ENCODE measurements around the gene SEC24A. TPM values are rescaled to one million over a fixed set of nuclear protein-coding genes. Genes with fewer than 3 reads are reported as not detected.

The SEC24A gene
- total RNA-seq, 1 experiment from 2014 or later = 22.0 TPM

GRCh38 chr5:134769206-134769605 lies 120.6 kb downstream of the SEC24A start:
- no peak for DNase-seq (ENCODE audit: low spot score)
- ChIA-PET POLR2A (ENCODE audit: low non-redundant PET) (no interaction called here), CTCF (no interaction called here)
- intact Hi-C loops (cut with micrococcal nuclease; ENCODE audit: unreplicated experiment) = no loop called here
- Histone ChIP-seq H3K27ac (ENCODE audit: low read depth, low read length, poor library complexity, severe bottlenecking) (no peak overlapping the region), H3K4me1 (ENCODE audit: insufficient read depth, low read length, poor library complexity, severe bottlenecking) (no peaks in the 10 kb centered on the region), H3K9me3 (ENCODE audit: low read depth, low read length, poor library complexity, severe bottlenecking) (no peaks in the 10 kb centered on the region), H3K4me3 (ENCODE audit: low read depth, low read length, poor library complexity, severe bottlenecking) (no peak overlapping the region), H3K36me3 (ENCODE audit: insufficient read depth, low read length, poor library complexity, severe bottlenecking) (peaks cover 86% of the 10 kb centered on the region), H3K27me3 (replicated peaks; ENCODE audit: insufficient read depth, low read depth, low read length, poor library complexity) (no peaks in the 10 kb centered on the region)
- BruUV-seq (replicated peaks) = no TSS peak
- TF ChIP-seq EZH2 (IDR thresholded peaks at IDR 0.05; ENCODE audit: borderline replicate concordance, low read depth, low read length, poor library complexity, severe bottlenecking) (no peak), CTCF (conservative IDR thresholded peaks at IDR 0.05; ENCODE audit: low read depth, low read length) (no peak)

DNA sequence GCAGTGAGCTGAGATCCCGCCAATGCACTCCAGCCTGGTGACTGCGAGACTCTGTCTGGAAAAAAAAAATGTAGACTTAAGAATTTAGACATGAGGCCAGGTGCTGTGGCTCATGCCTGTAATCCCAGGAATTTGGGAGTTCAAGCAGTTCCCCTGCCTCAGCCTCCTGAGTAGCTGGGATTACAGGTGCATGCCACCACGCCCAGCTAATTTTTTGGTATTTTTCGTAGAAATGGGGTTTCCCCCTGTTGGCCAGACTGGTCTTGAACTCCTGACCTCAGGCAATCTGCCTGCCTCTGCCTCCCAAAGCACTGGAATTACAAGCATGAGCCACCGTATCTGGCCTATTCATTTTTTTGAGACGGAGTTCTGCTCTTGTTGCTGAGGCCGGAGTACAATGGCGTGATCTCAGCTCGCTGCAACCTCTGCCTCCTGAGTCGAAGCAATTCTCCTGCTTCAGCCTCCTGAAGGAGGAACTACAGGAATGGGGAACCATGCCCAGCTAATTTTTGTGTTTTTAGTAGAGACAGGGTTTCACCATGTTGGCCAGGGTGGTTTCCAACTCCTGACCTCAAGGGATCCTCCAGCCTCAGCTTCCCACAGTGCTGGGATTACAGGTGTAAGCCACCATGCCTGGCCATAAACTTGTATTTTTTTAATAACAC lies 124.0 kb downstream of the SEC24A start:
- no peak overlapping the region for H3K27ac ChIP-seq (ENCODE audit: low read depth, low read length, poor library complexity, severe bottlenecking)
- H3K9me3 ChIP-seq (ENCODE audit: low read depth, low read length, poor library complexity, severe bottlenecking) = no peaks in the 10 kb centered on the region
- no peaks in the 10 kb centered on the region for H3K27me3 ChIP-seq (replicated peaks; ENCODE audit: insufficient read depth, low read depth, low read length, poor library complexity)
- POLR2A ChIA-PET (ENCODE audit: low non-redundant PET) = interaction anchor here (0.8 kb wide), 1 partner anchor 1424 kb away, joined by 3 read pairs; no protein-coding TSS in a partner anchor
- no peaks in the 10 kb centered on the region for H3K4me1 ChIP-seq (ENCODE audit: insufficient read depth, low read length, poor library complexity, severe bottlenecking)
- no peak overlapping the region for H3K4me3 ChIP-seq (ENCODE audit: low read depth, low read length, poor library complexity, severe bottlenecking)
- no peak for DNase-seq (ENCODE audit: low spot score)
- intact Hi-C loops (cut with micrococcal nuclease; ENCODE audit: unreplicated experiment) = no loop called here
- CTCF ChIA-PET = no interaction called here
- TF ChIP-seq CTCF (conservative IDR thresholded peaks at IDR 0.05; ENCODE audit: low read depth, low read length) (no peak), EZH2 (IDR thresholded peaks at IDR 0.05; ENCODE audit: borderline replicate concordance, low read depth, low read length, poor library complexity, severe bottlenecking) (no peak)
- BruUV-seq (replicated peaks) = no TSS peak
- peaks cover 81% of the 10 kb centered on the region for H3K36me3 ChIP-seq (ENCODE audit: insufficient read depth, low read length, poor library complexity, severe bottlenecking)

GRCh38 chr5:134777366-134777765 lies 128.8 kb downstream of the SEC24A start:
- Histone ChIP-seq H3K27ac (ENCODE audit: low read depth, low read length, poor library complexity, severe bottlenecking) (no peak overlapping the region), H3K27me3 (replicated peaks; ENCODE audit: insufficient read depth, low read depth, low read length, poor library complexity) (no peaks in the 10 kb centered on the region), H3K4me1 (ENCODE audit: insufficient read depth, low read length, poor library complexity, severe bottlenecking) (no peaks in the 10 kb centered on the region), H3K4me3 (ENCODE audit: low read depth, low read length, poor library complexity, severe bottlenecking) (no peak overlapping the region), H3K36me3 (ENCODE audit: insufficient read depth, low read length, poor library complexity, severe bottlenecking) (peaks cover 75% of the 10 kb centered on the region), H3K9me3 (ENCODE audit: low read depth, low read length, poor library complexity, severe bottlenecking) (no peaks in the 10 kb centered on the region)
- POLR2A ChIA-PET (ENCODE audit: low non-redundant PET) = no interaction called here
- no TSS peak for BruUV-seq (replicated peaks)
- CTCF ChIA-PET = interaction anchor here (0.7 kb wide), 2 partner anchors 58 to 224 kb away, joined by 4 to 5 read pairs; no protein-coding TSS in a partner anchor
- intact Hi-C loops (cut with micrococcal nuclease; ENCODE audit: unreplicated experiment) = no loop called here
- no peak for DNase-seq (ENCODE audit: low spot score)
- TF ChIP-seq CTCF (conservative IDR thresholded peaks at IDR 0.05; ENCODE audit: low read depth, low read length) (no peak), EZH2 (IDR thresholded peaks at IDR 0.05; ENCODE audit: borderline replicate concordance, low read depth, low read length, poor library complexity, severe bottlenecking) (no peak)

Other genes with a start within 250 kb of the SEC24A start
- gene CDKN2AIPNL, start 236.9 kb upstream of the SEC24A start, total RNA-seq (2021) = 59.2 and 60.5 TPM in 2 replicates
- gene JADE2, start 123.1 kb upstream of the SEC24A start, total RNA-seq (2021) = 15.8 and 18.4 TPM in 2 replicates
- 52.4 and 53.6 TPM in 2 replicates for gene SAR1B, start 16.0 kb upstream of the SEC24A start, total RNA-seq (2021)
- 37.6 and 38.8 TPM in 2 replicates for gene CAMLG, start 89.8 kb downstream of the SEC24A start, total RNA-seq (2021)
- gene DDX46, start 110.0 kb downstream of the SEC24A start, total RNA-seq (2021) = 110 and 128 TPM in 2 replicates
- 66.4 and 67.6 TPM in 2 replicates for gene C5orf24, start 197.2 kb downstream of the SEC24A start, total RNA-seq (2021)
- gene TXNDC15, start 225.6 kb downstream of the SEC24A start, total RNA-seq (2021) = 40.7 and 42.0 TPM in 2 replicates

Data from A673 (cell line).